Stimulated activated naive B cell treated with anti-CD40 and anti-IgM and Interleukin-4, amounts not matched to agents 10 μg/mL and 1 μg/mL and 100 μg/mL, for 72 hours (primary cell): ENCODE results near the gene MET.
"Not testable (repeated sequence)": the region's sequence is repeated elsewhere in the genome, so short reads cannot be mapped to it uniquely, and the experiment has no call there.

Source experiments
- ATAC-seq, 2 donors: fragments of 150-1000 bp; cut with Tn5 transposase; replicated peaks; 2 replicates each; pipeline ENCODE4 v1.10.0; 2021; ENCODE audit warnings: moderate library complexity in 1 of 2
- DNase-seq: peaks from one replicate; pipeline ENCODE4 v3.0.0; 2021
- H3K27ac Mint-ChIP-seq: one replicate; pipeline ENCODE4 v1.8.0; 2022; ENCODE audit warnings: mild to moderate bottlenecking, mixed read lengths
- H3K27me3 Mint-ChIP-seq, 2 donors: one replicate each; pipeline ENCODE4 v1.8.0; 2022; ENCODE audit warnings: mixed read lengths in 2 of 2
- H3K36me3 Mint-ChIP-seq, 2 donors: one replicate each; pipeline ENCODE4 v1.8.0; 2022; ENCODE audit warnings: mixed read lengths in 2 of 2, mild to moderate bottlenecking in 1 of 2
- H3K4me1 Mint-ChIP-seq, 2 donors: one replicate each; pipeline ENCODE4 v1.8.0; 2022; ENCODE audit warnings: mixed read lengths in 2 of 2, mild to moderate bottlenecking in 1 of 2
- H3K4me3 Mint-ChIP-seq, 2 donors: one replicate each; pipeline ENCODE4 v1.8.0; 2022; ENCODE audit warnings: mild to moderate bottlenecking in 2 of 2, mixed read lengths in 2 of 2, moderate library complexity in 1 of 2
- H3K9me3 Mint-ChIP-seq, 2 donors: one replicate each; pipeline ENCODE4 v1.8.0; 2022; ENCODE audit warnings: mixed read lengths in 2 of 2, mild to moderate bottlenecking in 1 of 2

The MET gene

GRCh38 chr7:116671681-116672595, at the start of gene MET:
Gene MET (plus strand): TSS chr7:116672196. CDS start chr7:116699085, 26,889 bp downstream.
- no peaks in the 10 kb centered on the region for H3K36me3 Mint-ChIP-seq
- peak; percentile 94 to 95 for ATAC-seq
- H3K4me1 Mint-ChIP-seq = peaks cover 7 to 13% of the 10 kb centered on the region in 2 donors
- DNase-seq = peak; percentile 48
- peaks cover 52 to 68% of the 10 kb centered on the region in 2 donors for H3K27me3 Mint-ChIP-seq
- H3K9me3 Mint-ChIP-seq = no peaks in the 10 kb centered on the region
- H3K4me3 Mint-ChIP-seq = peak within 1 kb of the TSS; percentile 83 to 85
- peak within 1 kb of the TSS; percentile 37 for H3K27ac Mint-ChIP-seq

- Mint-ChIP-seq H3K4me1 (peaks cover 0 to 4% of the 10 kb centered on the region in 2 donors), H3K36me3 (no peaks in the 10 kb centered on the region), H3K4me3 (no peak overlapping the region), H3K9me3 (no peaks in the 10 kb centered on the region), H3K27me3 (peaks cover 25% of the 10 kb centered on the region in 2 donors), H3K27ac (no peak overlapping the region)
- no peak for DNase-seq
- no peak for ATAC-seq
Observed at GRCh38 chr7:116626886-116627285, 45.1 kb upstream of the MET start.

- Mint-ChIP-seq H3K36me3 (no peaks in the 10 kb centered on the region), H3K4me3 (no peak overlapping the region), H3K27me3 (peaks cover 18% of the 10 kb centered on the region in 2 donors), H3K4me1 (peaks cover 0 to 4% of the 10 kb centered on the region in 2 donors), H3K9me3 (no peaks in the 10 kb centered on the region), H3K27ac (no peak overlapping the region)
- no peak for DNase-seq
- no peak for ATAC-seq
Observed at GRCh38 chr7:116629051-116629463, 42.9 kb upstream of the MET start.

GRCh38 chr7:116630357-116630756, 41.6 kb upstream of the MET start:
- H3K4me3 Mint-ChIP-seq = no peak overlapping the region
- H3K9me3 Mint-ChIP-seq = no peaks in the 10 kb centered on the region
- H3K27me3 Mint-ChIP-seq = peaks cover 17 to 18% of the 10 kb centered on the region in 2 donors
- DNase-seq (no peak), ATAC-seq (peak; percentile 61 to 80)
- H3K4me1 Mint-ChIP-seq = peaks cover 0 to 4% of the 10 kb centered on the region in 2 donors
- no peak overlapping the region for H3K27ac Mint-ChIP-seq
- no peaks in the 10 kb centered on the region for H3K36me3 Mint-ChIP-seq

- DNase-seq = peak; percentile 15
- peak; percentile 41 to 75 for ATAC-seq
- H3K9me3 Mint-ChIP-seq = no peaks in the 10 kb centered on the region
- H3K27me3 Mint-ChIP-seq = peaks cover 9 to 11% of the 10 kb centered on the region in 2 donors
- peak overlapping the region in 1 of 2 donors; percentile 39 for H3K4me3 Mint-ChIP-seq
- H3K36me3 Mint-ChIP-seq = no peaks in the 10 kb centered on the region
- peak overlapping the region; percentile 10 for H3K27ac Mint-ChIP-seq
- peaks cover 0 to 4% of the 10 kb centered on the region in 2 donors for H3K4me1 Mint-ChIP-seq
Observed at GRCh38 chr7:116630932-116631671, 40.9 kb upstream of the MET start.

GRCh38 chr7:116631676-116632075, 40.3 kb upstream of the MET start:
- no peak for ATAC-seq
- no peak overlapping the region for H3K4me3 Mint-ChIP-seq
- H3K4me1 Mint-ChIP-seq = peaks cover 0 to 4% of the 10 kb centered on the region in 2 donors
- peaks cover 6% of the 10 kb centered on the region in 2 donors for H3K27me3 Mint-ChIP-seq
- H3K36me3 Mint-ChIP-seq = no peaks in the 10 kb centered on the region
- H3K9me3 Mint-ChIP-seq = no peaks in the 10 kb centered on the region
- H3K27ac Mint-ChIP-seq = no peak overlapping the region
- DNase-seq = no peak

GRCh38 chr7:116632384-116632783, 39.6 kb upstream of the MET start:
- DNase-seq = no peak
- Mint-ChIP-seq H3K4me1 (peaks cover 0 to 4% of the 10 kb centered on the region in 2 donors), H3K9me3 (no peaks in the 10 kb centered on the region), H3K36me3 (no peaks in the 10 kb centered on the region), H3K27ac (no peak overlapping the region), H3K27me3 (peaks cover 0 to 6% of the 10 kb centered on the region in 2 donors), H3K4me3 (no peak overlapping the region)
- ATAC-seq = no peak

GRCh38 chr7:116633131-116633988, 38.6 kb upstream of the MET start:
- peaks cover 0 to 9% of the 10 kb centered on the region in 2 donors for H3K27me3 Mint-ChIP-seq

GRCh38 chr7:116636997-116637396, 35.0 kb upstream of the MET start:
- no peak overlapping the region for H3K4me3 Mint-ChIP-seq
- ATAC-seq = no peak
- H3K27ac Mint-ChIP-seq = no peak overlapping the region
- no peak for DNase-seq
- H3K9me3 Mint-ChIP-seq = peaks cover 0 to 4% of the 10 kb centered on the region in 2 donors
- peaks cover 0 to 4% of the 10 kb centered on the region in 2 donors for H3K27me3 Mint-ChIP-seq
- no peaks in the 10 kb centered on the region for H3K36me3 Mint-ChIP-seq
- no peaks in the 10 kb centered on the region for H3K4me1 Mint-ChIP-seq

More at GRCh38 chr7:116633131-116633988, 38.6 kb upstream of the MET start:
- DNase-seq (peak; percentile 2), ATAC-seq (peak in 1 of 2 donors; percentile 62)
- H3K4me1 Mint-ChIP-seq = peaks cover 0 to 4% of the 10 kb centered on the region in 2 donors
- no peaks in the 10 kb centered on the region for H3K36me3 Mint-ChIP-seq
- peak overlapping the region; percentile 20 for H3K27ac Mint-ChIP-seq
- no peak overlapping the region for H3K4me3 Mint-ChIP-seq
- H3K9me3 Mint-ChIP-seq = peaks cover 0 to 1% of the 10 kb centered on the region in 2 donors

- H3K4me3 Mint-ChIP-seq, H3K36me3 Mint-ChIP-seq, DNase-seq, H3K27ac Mint-ChIP-seq, H3K4me1 Mint-ChIP-seq, H3K9me3 Mint-ChIP-seq, H3K27me3 Mint-ChIP-seq, ATAC-seq: not testable (repeated sequence)
Observed at GRCh38 chr7:116638592-116638991, 33.4 kb upstream of the MET start.

GRCh38 chr7:116641551-116642153, 30.3 kb upstream of the MET start:
- ATAC-seq (no peak), DNase-seq (no peak)
- Mint-ChIP-seq H3K4me1 (no peaks in the 10 kb centered on the region), H3K36me3 (no peaks in the 10 kb centered on the region), H3K27ac (no peak overlapping the region), H3K27me3 (peaks cover 10 to 21% of the 10 kb centered on the region in 2 donors), H3K4me3 (no peak overlapping the region), H3K9me3 (peaks cover 0 to 4% of the 10 kb centered on the region in 2 donors)

- not testable (repeated sequence) for H3K9me3 Mint-ChIP-seq, H3K27ac Mint-ChIP-seq, H3K4me1 Mint-ChIP-seq, H3K36me3 Mint-ChIP-seq, ATAC-seq, H3K4me3 Mint-ChIP-seq, DNase-seq
- peaks cover 12 to 22% of the 10 kb centered on the region in 2 donors for H3K27me3 Mint-ChIP-seq
Observed at GRCh38 chr7:116643148-116643547, 28.8 kb upstream of the MET start.

GRCh38 chr7:116644628-116645027, 27.4 kb upstream of the MET start:
- DNase-seq (no peak), ATAC-seq (no peak)
- Mint-ChIP-seq H3K27ac (no peak overlapping the region), H3K36me3 (no peaks in the 10 kb centered on the region), H3K4me1 (no peaks in the 10 kb centered on the region), H3K27me3 (peaks cover 19 to 32% of the 10 kb centered on the region in 2 donors), H3K4me3 (no peak overlapping the region), H3K9me3 (no peaks in the 10 kb centered on the region)
